HepG2 (cell line): ENCODE data around the gene RASA3. TPM values are rescaled to one million over a fixed set of nuclear protein-coding genes. Genes with fewer than 3 reads are reported as not detected.

Experiments used
- ATAC-seq: fragments of 200-7000 bp; cut with Tn5 transposase; 3 replicates; pipeline ENCODE4 v1.9.1; 2020; ENCODE audit warnings: mild to moderate bottlenecking, moderate library complexity
- BruUV-seq: library from RNA; stranded (reverse); fragments of 400-500 nt; replicated peaks from 2 replicates; lab custom pipeline; 2021; lab: Mats Ljungman, UMichigan
- CTCF ChIA-PET: fragments of 300-600 bp; formaldehyde crosslinking; extraction: SDS; loops from one replicate; lab custom pipeline; 2021; ENCODE audit warnings: low total read pairs, inconsistent platforms, low intra/inter-chr PET ratio; lab: Yijun Ruan, JAX
- POLR2A ChIA-PET: fragments of 350-600 bp; sonication (Branson Sonifier 250); formaldehyde crosslinking; loops from one replicate; lab custom pipeline; 2020; ENCODE audit warnings: antibody characterized with exemption, inconsistent platforms; lab: Yijun Ruan, JAX
- DNase-seq: peaks from one replicate; pipeline ENCODE4 v3.0.0-alpha.2; 2015; ENCODE audit warnings: low spot score
- FAIRE-seq: peaks from 3 replicates; lab custom pipeline; 2011; peaks lifted over from hg19 to GRCh38; lab: Jason Lieb, UNC
- H2AFZ ChIP-seq: one replicate; pipeline ENCODE4 v1.6.1; 2011; ENCODE audit warnings: low read length, inconsistent platforms
- H3K27ac ChIP-seq: fragments of 300-600 bp; 3 replicates; pipeline ENCODE4 v1.8.0; 2011; ENCODE audit warnings: mixed run types, mild to moderate bottlenecking, mixed read lengths, low read length, inconsistent platforms; ENCODE audit not compliant: insufficient read depth; ENCODE audit errors: extremely low read length
- H3K27me3 ChIP-seq, 2 experiments: fragments of 200-600 bp in 1 of 2; 2 replicates in 1 of 2; 3 replicates in 1 of 2; pipeline versions ENCODE4 v1.6.0 to v1.8.0; 2011; ENCODE audit warnings: low read length in 2 of 2, mild to moderate bottlenecking in 2 of 2, moderate library complexity in 2 of 2, inconsistent platforms in 1 of 2; ENCODE audit not compliant: insufficient read depth in 2 of 2, control insufficient read depth in 1 of 2
- H3K36me3 ChIP-seq, 2 experiments: fragments of 200-600 bp in 1 of 2; replicated peaks in 1 of 2; 2 replicates in 1 of 2; 3 replicates in 1 of 2; pipeline versions ENCODE4 v1.5.1 to v1.8.0; 2011; ENCODE audit warnings: low read length in 2 of 2, inconsistent platforms in 1 of 2; ENCODE audit not compliant: insufficient read depth in 2 of 2, control insufficient read depth in 1 of 2
- H3K4me1 ChIP-seq: 2 replicates; pipeline ENCODE4 v1.5.1; 2012; ENCODE audit warnings: low read length, inconsistent platforms; ENCODE audit not compliant: insufficient read depth
- H3K4me2 ChIP-seq: 2 replicates; pipeline ENCODE4 v1.6.0; 2011; ENCODE audit warnings: low read depth, low read length, inconsistent platforms
- H3K4me3 ChIP-seq, 3 experiments: fragments of 200-600 bp in 1 of 3; sonication (generic), shearing (Covaris generic) in 1 of 3; replicated peaks in 1 of 3; 2 replicates each; pipeline ENCODE4 v1.5.1; 2011 to 2016; ENCODE audit warnings: low read length in 3 of 3, inconsistent platforms in 2 of 3, low read depth in 2 of 3, mild to moderate bottlenecking in 2 of 3, control low read depth in 1 of 3, mixed read lengths in 1 of 3; ENCODE audit not compliant: insufficient read depth in 1 of 3
- H3K79me2 ChIP-seq: one replicate; pipeline ENCODE4 v1.6.1; 2011; ENCODE audit warnings: low read length, inconsistent platforms; ENCODE audit not compliant: insufficient read depth
- H3K9ac ChIP-seq: 2 replicates; pipeline ENCODE4 v1.6.0; 2011; ENCODE audit warnings: mild to moderate bottlenecking, low read depth, low read length, inconsistent platforms; ENCODE audit not compliant: insufficient read depth
- H3K9me3 ChIP-seq: 2 replicates; pipeline ENCODE4 v1.5.1; 2012; ENCODE audit warnings: mild to moderate bottlenecking, low read length
- H4K20me1 ChIP-seq: 2 replicates; pipeline ENCODE4 v1.6.0; 2011; ENCODE audit warnings: inconsistent platforms, mild to moderate bottlenecking, low read length, moderate library complexity; ENCODE audit not compliant: insufficient read depth
- ETV5 ChIP-seq: IDR thresholded peaks from 2 replicates; pipeline ENCODE4 v1.6.1; 2018; ENCODE audit warnings: missing biosample characterization, missing genetic modification reagents, inconsistent platforms, borderline replicate concordance
- HNRNPK ChIP-seq: fragments of 200-400 bp; formaldehyde crosslinking; IDR thresholded peaks from 2 replicates; pipeline ENCODE4 v1.6.1; 2018; ENCODE audit warnings: low read length, low read depth, moderate library complexity, mild to moderate bottlenecking; ENCODE audit not compliant: poor library complexity, severe bottlenecking
- KAT7 ChIP-seq: IDR thresholded peaks from 2 replicates; pipeline ENCODE4 v1.6.1; 2018; ENCODE audit warnings: borderline replicate concordance, missing compliant biosample characterization
- SMARCE1 ChIP-seq: fragments of 450-650 bp; IDR thresholded peaks from 2 replicates; pipeline ENCODE4 v1.6.1; 2017; ENCODE audit warnings: borderline replicate concordance
- SNAPC5 ChIP-seq: sonication (generic); formaldehyde crosslinking; IDR thresholded peaks from 2 replicates; pipeline ENCODE4 v1.8.1; 2023; ENCODE audit warnings: mild to moderate bottlenecking, missing genetic modification reagents, borderline replicate concordance
- SRY ChIP-seq: sonication (generic); formaldehyde crosslinking; IDR thresholded peaks from 2 replicates; pipeline ENCODE4 v1.8.0; 2022; ENCODE audit warnings: mild to moderate bottlenecking, missing genetic modification reagents
- U2AF2 ChIP-seq: fragments of 200-400 bp; formaldehyde crosslinking; IDR thresholded peaks from 2 replicates; pipeline ENCODE4 v1.6.1; 2017; ENCODE audit warnings: low read depth, mild to moderate bottlenecking, low read length
- ZNF337 ChIP-seq: sonication (generic); formaldehyde crosslinking; IDR thresholded peaks from 2 replicates; pipeline ENCODE4 v1.5.1; 2020; ENCODE audit warnings: missing genetic modification reagents, low read depth, mild to moderate bottlenecking, borderline replicate concordance
- ZNF446 ChIP-seq: sonication (generic); formaldehyde crosslinking; IDR thresholded peaks from 2 replicates; pipeline ENCODE4 v1.5.0; 2020; ENCODE audit warnings: mild to moderate bottlenecking, missing genetic modification reagents
- ZNF451 ChIP-seq: sonication (generic); formaldehyde crosslinking; IDR thresholded peaks from 2 replicates; pipeline ENCODE4 v1.5.0; 2020; ENCODE audit warnings: mild to moderate bottlenecking, missing genetic modification reagents
- ZNF567 ChIP-seq: sonication (generic); formaldehyde crosslinking; IDR thresholded peaks from 2 replicates; pipeline ENCODE4 v1.8.1; 2023; ENCODE audit warnings: mild to moderate bottlenecking, missing genetic modification reagents, borderline replicate concordance
- ZNF775 ChIP-seq: sonication (generic); formaldehyde crosslinking; IDR thresholded peaks from 2 replicates; pipeline ENCODE4 v1.4.0; 2020; ENCODE audit warnings: missing genetic modification reagents, mild to moderate bottlenecking, moderate library complexity, borderline replicate concordance
- ZNF792 ChIP-seq: IDR thresholded peaks from 2 replicates; pipeline ENCODE4 v1.6.1; 2016
- ZSCAN20 ChIP-seq: sonication (generic); formaldehyde crosslinking; IDR thresholded peaks from 2 replicates; pipeline ENCODE4 v1.4.0; 2020; ENCODE audit warnings: missing genetic modification reagents, mild to moderate bottlenecking, borderline replicate concordance
- WGBS: methylation state at CpG from one replicate; pipeline ENCODE4 v1.1.6; 2017; ENCODE audit warnings: low lambda C conversion rate; 5-methylcytosine and 5-hydroxymethylcytosine counted together
- in situ Hi-C: cut with HindIII; loops from 2 replicates; pipeline ENCODE4 v1.10.0; 2017; ENCODE audit warnings: low pct_unique_long_range_greater_than_20kb; ENCODE audit not compliant: extremely low pct_ligation_motif_present
- intact Hi-C: fragments of 100-400 bp; cut with micrococcal nuclease; formaldehyde crosslinking; loops from one replicate; pipeline ENCODE4 v1.10.0; 2022; ENCODE audit not compliant: unreplicated experiment
- polyA plus RNA-seq, 8 experiments: library from polyadenylated mRNA; depleted of rRNA in 3 of 8; stranded (reverse) in 7 of 8; unstranded in 1 of 8; fragments of >200 nt; fragmentation: Illumina TruSeq in 4 of 8; extraction: Trizol in 4 of 8; gene quantifications; 2 replicates each; pipeline versions ENCODE4 v1.2.1 to v1.2.3, GENCODE V29; 2011 to 2016; ENCODE audit warnings: low read depth in 4 of 8, missing spikeins in 1 of 8, mixed read lengths in 1 of 8; ENCODE audit not compliant: insufficient read depth in 1 of 8
- total RNA-seq, 5 experiments: library from RNA; depleted of rRNA; stranded (reverse); fragments of >200 nt; fragmentation: Illumina TruSeq; extraction: Trizol; gene quantifications; 2 replicates each; pipeline ENCODE4 v1.2.3, GENCODE V29; 2016; ENCODE audit warnings: low read depth in 1 of 5

RASA3 gene
- total and polyA plus RNA-seq, 2 of the 13 experiments (the other 11 are each of a cell fraction or from before 2014, with no cell fraction given): 0.05 TPM; not detected in 1

DNA sequence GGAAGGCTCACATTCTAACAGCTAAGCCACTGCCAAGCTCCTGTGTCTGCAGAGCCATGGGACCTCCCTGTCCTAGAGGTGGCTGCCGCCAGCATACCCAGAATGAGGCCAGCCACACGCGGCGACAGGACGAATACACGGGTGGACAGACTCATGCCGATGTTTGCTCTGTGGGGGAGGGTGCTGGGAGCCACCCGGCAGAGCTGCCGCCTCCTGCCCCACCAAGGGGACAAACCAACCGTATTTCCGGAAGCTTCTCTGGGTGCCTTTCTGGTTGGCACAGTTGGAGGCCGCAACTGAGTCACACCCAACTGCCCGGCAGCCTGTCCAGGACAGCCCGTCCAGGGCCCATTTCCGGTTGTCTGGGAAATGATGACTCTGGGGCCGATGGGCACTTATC lies 178.9 kb downstream of the RASA3 start:
- Histone ChIP-seq H3K9ac (no peak overlapping the region), H3K27ac (no peak overlapping the region), H4K20me1 (no peaks in the 10 kb centered on the region), H3K4me3 (no peak overlapping the region), H3K9me3 (peaks cover 6% of the 10 kb centered on the region; the same call in 1 of the 2 replicates), H3K27me3 (peaks cover 3 to 13% of the 10 kb centered on the region in 2 experiments; a peak in 3 of 5 replicates), H2AFZ (no peak overlapping the region), H3K4me1 (peaks cover 5% of the 10 kb centered on the region; the same call in 1 of the 2 replicates), H3K36me3 (no peaks in the 10 kb centered on the region), H3K4me2 (no peak overlapping the region), H3K79me2 (no peaks in the 10 kb centered on the region)
- POLR2A ChIA-PET: no interaction called here
- no peak for ATAC-seq
- no peak for TF ChIP-seq U2AF2
- no peak for TF ChIP-seq ETV5 (CRISPR knock-in tag)
- no peak for TF ChIP-seq ZNF451 (CRISPR knock-in tag)
- no peak for TF ChIP-seq SNAPC5
- no peak for TF ChIP-seq ZSCAN20 (CRISPR knock-in tag)
- no peak for TF ChIP-seq ZNF775
- no peak for TF ChIP-seq KAT7 (CRISPR knock-in tag)
- no peak for TF ChIP-seq ZNF567 (CRISPR knock-in tag)
- no peak for TF ChIP-seq ZNF792 (CRISPR knock-in tag)
- TF ChIP-seq SRY (CRISPR knock-in tag): no peak
- no peak for TF ChIP-seq SMARCE1
- no peak for TF ChIP-seq HNRNPK
- TF ChIP-seq ZNF337 (CRISPR knock-in tag): no peak
- no peak for TF ChIP-seq ZNF446 (CRISPR knock-in tag)
- CTCF ChIA-PET: no interaction called here
- FAIRE-seq: no peak
- in situ Hi-C loops (no loop called here), intact Hi-C loops (no loop called here)
- 80% methylated on average over 2 of the region's 16 CpGs for WGBS
- BruUV-seq: no TSS peak
- no peak for DNase-seq
